IPS-NIHi7 (cell line): ENCODE results near the gene POLR1H.
A peak's percentile ranks its signal among the peaks of the same experiment; 100 is the strongest.

Experiments used
- DNase-seq: peaks from one replicate; pipeline ENCODE4 v3.0.0; 2012; ENCODE audit warnings: mixed read lengths; ENCODE audit errors: extremely low spot score

Gene POLR1H

GRCh38 chr6:30093951-30094661 is 33.0 kb downstream of the POLR1H start:
- no peak for DNase-seq

DNA sequence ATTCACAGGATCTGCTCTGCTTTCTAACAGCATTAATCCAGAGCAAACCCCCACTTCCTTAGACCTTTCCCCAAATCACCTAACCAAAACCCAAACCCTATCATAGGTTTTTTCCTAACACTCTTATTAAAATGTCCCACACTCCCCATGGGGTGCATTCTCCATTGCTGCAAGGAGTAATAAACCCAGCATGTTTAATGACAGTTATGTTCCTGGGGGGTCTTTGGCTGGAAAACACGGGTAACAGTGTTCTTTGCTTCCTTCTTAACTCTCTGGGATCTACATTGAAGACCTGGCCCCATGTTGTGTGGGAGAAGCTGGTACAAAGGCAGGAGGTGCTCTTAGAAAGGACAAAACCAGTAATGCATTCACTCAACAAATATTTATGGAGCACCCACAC is 35.8 kb downstream of the POLR1H start:
- no peak for DNase-seq

GRCh38 chr6:30097902-30098768 is 37.1 kb downstream of the POLR1H start:
- DNase-seq, result no peak

DNA sequence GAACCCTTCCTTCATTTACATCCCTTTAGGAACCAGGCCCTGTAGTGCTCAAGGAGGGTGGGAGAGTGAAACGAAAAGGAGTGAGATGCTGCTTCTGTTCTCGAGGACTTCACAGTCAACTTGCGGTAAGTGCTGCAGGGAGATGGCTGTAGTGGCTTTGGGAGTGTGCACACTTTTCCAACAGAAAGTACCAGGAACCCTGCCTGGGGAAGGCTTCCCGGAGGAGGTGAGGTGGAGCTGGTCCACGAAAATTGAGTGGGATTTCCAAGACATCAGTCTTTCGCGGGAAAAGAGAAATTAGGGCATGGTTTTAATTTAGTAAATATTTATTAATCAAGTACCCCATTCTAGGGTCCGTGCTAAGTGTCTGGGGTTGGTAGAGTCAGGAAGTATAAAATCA is 39.1 kb downstream of the POLR1H start:
- no peak for DNase-seq

- DNase-seq, result peak; percentile 44
Measured at GRCh38 chr6:30100585-30101443, 39.7 kb downstream of the POLR1H start.

DNA sequence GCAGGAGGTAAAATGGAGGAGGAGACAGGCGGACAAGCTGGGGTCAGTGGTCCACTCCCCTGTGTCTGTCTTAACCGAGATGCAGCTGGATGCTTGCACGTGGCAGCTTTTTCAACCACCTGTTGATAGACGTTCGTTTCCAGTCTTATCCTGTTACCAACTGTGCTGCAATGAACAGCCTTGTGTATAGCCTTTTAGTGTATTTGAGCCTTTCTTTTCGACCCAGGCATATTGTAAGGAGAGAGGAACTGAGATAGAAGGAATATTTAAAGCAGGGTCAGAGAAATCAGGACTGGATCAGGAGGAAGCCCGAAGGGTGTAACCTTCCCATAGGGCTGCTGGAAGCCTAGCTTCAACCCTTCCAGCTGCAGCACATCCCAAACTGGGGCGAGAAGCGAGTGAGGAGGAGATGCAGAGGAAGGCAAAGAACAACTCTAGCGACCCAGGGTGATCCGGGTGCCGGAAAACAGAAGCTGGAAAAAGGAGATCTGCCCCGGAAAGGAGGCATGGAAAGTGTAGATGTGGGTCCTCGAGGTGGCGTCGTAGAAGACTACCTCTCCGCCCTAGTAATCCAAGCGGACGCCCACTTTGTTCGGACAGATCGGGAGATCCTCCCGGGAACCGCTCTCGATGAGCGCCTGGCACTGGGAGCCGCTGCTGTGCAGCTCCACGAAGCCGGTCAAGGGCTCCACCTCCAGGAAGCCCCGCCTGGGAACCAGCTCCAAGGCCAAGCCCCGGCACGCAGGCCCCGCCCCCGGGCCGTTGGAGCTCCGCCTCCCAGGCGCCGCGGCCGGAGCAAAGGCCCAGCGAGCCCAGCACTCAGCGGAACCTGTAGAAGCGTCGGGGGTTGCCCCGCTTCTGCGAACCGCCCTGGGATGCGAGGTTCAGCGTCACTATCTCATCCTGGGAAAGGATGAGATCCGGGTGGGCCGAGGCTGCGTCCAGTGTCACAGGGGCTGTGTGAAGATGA is 40.7 kb downstream of the POLR1H start:
- DNase-seq, result peak; percentile 96

- no peak for DNase-seq
Measured at GRCh38 chr6:30102414-30102969, 41.4 kb downstream of the POLR1H start.

DNA sequence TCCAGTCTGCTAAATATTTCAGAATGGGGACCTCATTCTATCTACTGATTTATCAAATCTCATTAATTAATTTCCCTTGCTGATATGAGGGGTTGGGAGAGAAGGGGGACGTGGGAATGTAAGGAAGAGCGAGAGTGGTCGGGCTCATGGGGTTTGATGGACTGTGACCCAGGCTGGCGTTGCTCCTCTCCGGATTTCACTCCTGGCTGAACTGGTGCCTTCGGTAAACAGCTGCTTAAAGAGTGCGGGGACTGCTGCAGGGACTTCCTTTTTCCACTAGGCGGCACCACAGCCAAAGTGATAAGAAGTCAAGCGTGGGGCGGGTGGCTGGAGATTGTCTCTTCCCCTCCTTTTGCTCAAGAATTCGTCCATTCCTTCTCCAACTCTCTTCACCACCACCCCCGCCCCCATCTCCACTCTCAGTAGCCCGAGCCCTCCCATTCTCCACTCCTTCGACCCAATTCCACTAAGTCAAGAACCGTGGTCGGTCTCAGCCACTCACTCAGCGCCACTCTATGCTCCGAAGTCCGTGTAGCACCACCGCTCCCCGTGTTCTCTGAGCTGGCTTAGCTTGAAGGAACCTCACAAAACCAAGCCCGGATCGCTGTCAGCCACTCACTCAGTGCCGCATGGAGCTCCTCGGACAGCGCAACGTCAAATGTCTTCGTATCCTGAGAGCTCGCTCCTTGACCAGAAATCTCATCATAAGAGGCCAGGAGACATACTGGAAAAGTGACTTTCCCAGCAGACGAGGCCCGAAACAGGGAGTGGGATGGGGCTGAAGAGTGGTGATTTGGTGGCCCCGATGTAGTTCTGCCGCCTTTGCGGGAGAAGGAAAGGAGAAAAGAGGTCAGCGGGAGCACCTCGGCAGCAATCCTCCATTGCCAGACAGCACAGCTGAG is 42.2 kb downstream of the POLR1H start:
- DNase-seq, result peak; percentile 88

DNA sequence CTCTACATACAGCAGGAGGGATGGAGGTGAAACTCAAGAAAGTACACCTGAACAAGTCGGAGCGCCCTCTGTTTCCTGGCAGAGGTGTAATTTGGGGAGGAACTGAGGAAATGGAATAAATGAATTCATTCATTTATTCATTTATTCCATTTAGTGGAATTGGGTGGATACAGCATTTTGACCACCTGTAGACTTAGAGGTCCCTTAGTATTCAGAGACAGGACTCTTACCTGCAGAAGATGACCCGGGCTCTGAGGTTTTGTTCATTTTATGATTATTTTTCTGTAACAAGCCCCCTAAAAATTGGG is 42.8 kb downstream of the POLR1H start:
- DNase-seq, result no peak

- DNase-seq, result no peak
Measured at GRCh38 chr6:30104661-30105060, 43.6 kb downstream of the POLR1H start.

DNA sequence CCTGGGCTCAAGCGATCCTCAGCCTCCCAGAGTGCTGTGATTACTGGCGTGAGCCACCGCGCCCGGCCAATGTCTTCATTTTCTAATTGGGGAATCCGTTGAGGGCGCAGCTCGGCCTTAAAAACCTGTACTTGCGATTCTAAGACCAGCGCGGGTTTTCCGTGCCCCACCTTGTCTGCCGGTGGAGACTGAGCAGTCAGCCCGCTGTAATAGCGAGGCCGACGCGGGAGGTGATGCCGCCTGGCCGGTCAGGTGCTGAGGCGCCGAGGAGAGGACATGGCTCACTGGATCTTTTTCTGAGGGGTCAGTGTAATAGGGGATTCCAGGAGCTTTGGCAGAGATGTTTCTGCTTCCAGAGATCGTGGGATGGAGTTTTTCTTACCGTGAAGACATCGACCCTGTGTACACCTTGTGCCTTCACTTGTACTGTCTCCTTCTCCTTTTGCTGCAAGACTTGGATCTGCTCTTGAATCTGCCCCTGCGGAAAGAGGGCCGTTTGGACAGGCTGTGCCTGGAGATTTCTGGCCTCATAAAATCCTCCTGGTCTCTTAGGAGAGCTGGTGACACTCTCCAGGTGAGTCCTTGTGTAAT is 50.3 kb downstream of the POLR1H start:
- DNase-seq, result no peak

- DNase-seq, result no peak
Measured at GRCh38 chr6:30112402-30112994, 51.4 kb downstream of the POLR1H start.

DNA sequence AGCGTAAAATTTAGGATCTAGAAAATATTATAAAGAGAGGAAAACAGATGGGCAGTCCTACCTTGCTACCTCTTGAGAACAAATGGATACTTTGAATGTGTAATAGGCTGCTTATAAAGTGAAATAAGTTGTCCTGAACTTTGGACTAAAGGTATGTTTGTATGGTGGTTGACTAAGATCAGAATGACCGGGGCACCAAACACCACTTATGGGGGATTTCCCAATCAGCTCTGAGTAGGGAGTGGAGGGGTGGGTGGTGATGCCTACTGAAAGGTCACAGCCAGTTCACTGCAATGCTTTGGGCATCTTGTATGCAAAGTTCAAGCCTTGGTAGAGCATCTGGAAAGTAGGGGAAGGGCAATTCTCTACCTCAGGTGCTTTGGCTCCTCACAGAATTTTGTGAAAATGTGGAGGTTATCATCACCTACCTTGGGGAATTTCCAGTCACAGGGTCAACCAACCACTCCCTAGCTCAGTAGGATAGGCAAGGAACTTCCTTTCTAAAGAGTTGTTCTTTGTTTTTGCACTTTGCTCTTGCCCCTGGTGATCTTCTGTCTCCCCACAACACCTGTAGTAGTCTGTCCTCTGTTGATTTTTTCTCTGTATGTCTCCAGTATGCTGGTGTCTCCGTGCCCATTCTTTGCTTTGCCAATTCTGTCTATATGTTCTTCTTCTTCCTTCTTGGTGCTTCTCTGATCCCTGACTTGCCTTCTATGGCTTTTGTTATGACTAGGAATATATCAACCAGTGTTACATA is 52.1 kb downstream of the POLR1H start, which contains the start of gene TRIM31:
Gene TRIM31, minus strand, starts transcription at position 88 of the 757 bp plus-strand sequence. CDS start 285 bp downstream, outside the sequence.
- no peak for DNase-seq

DNA sequence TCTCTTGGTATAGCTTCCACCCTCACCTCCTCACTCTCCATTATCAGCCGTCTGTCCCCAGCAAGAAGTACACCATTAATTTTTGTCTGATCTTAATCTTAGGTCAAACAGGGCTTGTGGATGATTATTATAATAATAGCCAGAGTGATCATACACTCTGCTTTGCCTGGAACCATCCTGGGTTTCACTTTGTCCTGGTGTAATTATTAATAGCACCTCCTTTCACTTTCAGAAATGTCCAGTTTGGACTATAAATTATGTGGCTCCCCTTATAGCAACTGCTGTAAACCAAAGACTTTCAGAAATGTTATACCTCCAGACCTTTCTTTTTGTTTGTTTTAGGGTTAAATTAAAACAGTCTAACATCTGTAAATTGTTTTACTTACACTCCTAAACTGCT is 52.8 kb downstream of the POLR1H start:
- DNase-seq, result no peak
